ENCODE measurements around the gene MOGAT3.

Gene MOGAT3

GRCh38 chr7:101200862-101201599 lies at the start of gene MOGAT3:
Gene MOGAT3 (minus strand): TSS chr7:101201036. CDS start chr7:101200854, 182 bp downstream.
- no peak for DNase-seq (ENCODE audit: low read depth in 1 of 2, low spot score in 1 of 2)

- DNase-seq (ENCODE audit: low read depth in 1 of 2, low spot score in 1 of 2), result no peak
Observed at GRCh38 chr7:101250324-101250723, 49.5 kb upstream of the MOGAT3 start.

- DNase-seq (ENCODE audit: low read depth in 1 of 2, low spot score in 1 of 2), result no peak
Observed at GRCh38 chr7:101248276-101248675, 47.4 kb upstream of the MOGAT3 start.

GRCh38 chr7:101245147-101245668 lies 44.4 kb upstream of the MOGAT3 start:
- DNase-seq (ENCODE audit: low read depth in 1 of 2, low spot score in 1 of 2), result no peak

GRCh38 chr7:101244375-101245146 lies 43.7 kb upstream of the MOGAT3 start, which contains the start of gene FIS1:
Gene FIS1 (minus strand): TSS chr7:101245081. CDS start chr7:101245004, 77 bp downstream.
- DNase-seq (ENCODE audit: low read depth in 1 of 2, low spot score in 1 of 2), result peak; percentile 83 to 88

- no peak for DNase-seq (ENCODE audit: low read depth in 1 of 2, low spot score in 1 of 2)
Observed at GRCh38 chr7:101243646-101244374, 43.0 kb upstream of the MOGAT3 start.

- no peak for DNase-seq (ENCODE audit: low read depth in 1 of 2, low spot score in 1 of 2)
Observed at GRCh38 chr7:101241443-101242349, 40.9 kb upstream of the MOGAT3 start.

- DNase-seq (ENCODE audit: low read depth in 1 of 2, low spot score in 1 of 2), result no peak
Observed at GRCh38 chr7:101241015-101241363, 40.2 kb upstream of the MOGAT3 start.

GRCh38 chr7:101240226-101241014 lies 39.6 kb upstream of the MOGAT3 start:
- DNase-seq (ENCODE audit: low read depth in 1 of 2, low spot score in 1 of 2), result no peak

- no peak for DNase-seq (ENCODE audit: low read depth in 1 of 2, low spot score in 1 of 2)
Observed at GRCh38 chr7:101239951-101240220, 39.0 kb upstream of the MOGAT3 start.

GRCh38 chr7:101239191-101239950 lies 38.5 kb upstream of the MOGAT3 start:
- no peak for DNase-seq (ENCODE audit: low read depth in 1 of 2, low spot score in 1 of 2)

- DNase-seq (ENCODE audit: low read depth in 1 of 2, low spot score in 1 of 2), result no peak
Observed at GRCh38 chr7:101238226-101239182, 37.7 kb upstream of the MOGAT3 start.

GRCh38 chr7:101237206-101238067 lies 36.6 kb upstream of the MOGAT3 start, which contains the start of gene CLDN15:
Gene CLDN15 (minus strand): TSS chr7:101237802. CDS start chr7:101237581, 221 bp downstream.
- DNase-seq (ENCODE audit: low read depth in 1 of 2, low spot score in 1 of 2), result no peak

- no peak for DNase-seq (ENCODE audit: low read depth in 1 of 2, low spot score in 1 of 2)
Observed at GRCh38 chr7:101236292-101236835, 35.5 kb upstream of the MOGAT3 start.

- DNase-seq (ENCODE audit: low read depth in 1 of 2, low spot score in 1 of 2), result no peak
Observed at GRCh38 chr7:101235522-101235921, 34.7 kb upstream of the MOGAT3 start.

GRCh38 chr7:101235050-101235449 lies 34.2 kb upstream of the MOGAT3 start:
- no peak for DNase-seq (ENCODE audit: low read depth in 1 of 2, low spot score in 1 of 2)

- no peak for DNase-seq (ENCODE audit: low read depth in 1 of 2, low spot score in 1 of 2)
Observed at GRCh38 chr7:101234636-101235035, 33.8 kb upstream of the MOGAT3 start.
